Erythroblast (primary cell): ENCODE measurements around the gene VCX3B.
"Not testable (repeated sequence)": the region's sequence is repeated elsewhere in the genome, so short reads cannot be mapped to it uniquely, and the experiment has no call there.

Experiments used
- GATA1 ChIP-seq: IDR thresholded peaks from 2 replicates; pipeline ENCODE4 v1.6.1; 2011; ENCODE audit warnings: low read depth, mild to moderate bottlenecking, control low read depth, low read length, moderate library complexity
- POLR2A ChIP-seq: IDR thresholded peaks from 2 replicates; pipeline ENCODE4 v1.6.1; 2011; ENCODE audit warnings: mild to moderate bottlenecking, low read length

GRCh38 chrX:8464530-8464929 lies at the start of gene VCX3B:
- not testable (repeated sequence) for TF ChIP-seq POLR2A, GATA1
